Endodermal cell (in vitro differentiated cells): ENCODE results near the gene CPNE2. TPM values are rescaled to one million over a fixed set of nuclear protein-coding genes. Genes with fewer than 3 reads are reported as not detected.

ENCODE experiments used
- DNase-seq: peaks from one replicate; pipeline ENCODE4 v3.0.0-alpha.2; 2017
- H3K27ac ChIP-seq: 2 replicates; pipeline ENCODE4 v1.5.1; 2013; ENCODE audit warnings: mild to moderate bottlenecking, low read depth, low read length, moderate library complexity
- H3K27me3 ChIP-seq: 2 replicates; pipeline ENCODE4 v1.6.1; 2013; ENCODE audit warnings: mild to moderate bottlenecking, low read length, moderate library complexity; ENCODE audit not compliant: insufficient read depth, control insufficient read depth, poor library complexity, severe bottlenecking
- H3K36me3 ChIP-seq: 2 replicates; pipeline ENCODE4 v1.7.0; 2013; ENCODE audit warnings: mild to moderate bottlenecking, low read length, moderate library complexity; ENCODE audit not compliant: control insufficient read depth, insufficient read depth
- H3K4me1 ChIP-seq: one replicate; pipeline ENCODE4 v1.7.0; 2013; ENCODE audit warnings: low read length; ENCODE audit not compliant: control insufficient read depth, insufficient read depth
- H3K4me3 ChIP-seq: 2 replicates; pipeline ENCODE4 v1.5.1; 2013; ENCODE audit warnings: mild to moderate bottlenecking, low read length, moderate library complexity
- H3K9ac ChIP-seq: 2 replicates; pipeline ENCODE4 v1.6.1; 2013; ENCODE audit warnings: mild to moderate bottlenecking, low read length, moderate library complexity; ENCODE audit not compliant: poor library complexity, severe bottlenecking; ENCODE audit errors: extremely low read depth
- H3K9me3 ChIP-seq: 2 replicates; pipeline ENCODE4 v1.6.1; 2013; ENCODE audit warnings: mild to moderate bottlenecking, low read length, moderate library complexity; ENCODE audit not compliant: control insufficient read depth
- H3K27ac Mint-ChIP-seq: 2 replicates; pipeline ENCODE4 v1.8.0; 2020; ENCODE audit warnings: mixed read lengths
- H3K27me3 Mint-ChIP-seq: 2 replicates; pipeline ENCODE4 v1.8.0; 2021; ENCODE audit warnings: mild to moderate bottlenecking, mixed read lengths; ENCODE audit not compliant: insufficient read depth
- H3K36me3 Mint-ChIP-seq: 2 replicates; pipeline ENCODE4 v1.8.0; 2020; ENCODE audit warnings: low read depth, mixed read lengths
- H3K4me1 Mint-ChIP-seq: 2 replicates; pipeline ENCODE4 v1.8.0; 2020; ENCODE audit warnings: mixed read lengths
- H3K4me3 Mint-ChIP-seq: 2 replicates; pipeline ENCODE4 v1.8.0; 2020; ENCODE audit warnings: mild to moderate bottlenecking, moderate library complexity, mixed read lengths
- H3K9me3 Mint-ChIP-seq: 2 replicates; pipeline ENCODE4 v1.8.0; 2020; ENCODE audit warnings: mild to moderate bottlenecking, mixed read lengths
- CTCF ChIP-seq: fragments of 200-600 bp; sonication (generic); conservative IDR thresholded peaks from 2 replicates; pipeline ENCODE4 v1.5.0; 2021; ENCODE audit warnings: antibody characterized with exemption, mild to moderate bottlenecking
- WGBS, 2 experiments: methylation state at CpG; one replicate each; pipeline versions ENCODE4 v1.1.5 to v1.1.7; 2013; ENCODE audit warnings: missing lambda C conversion rate in 2 of 2, mixed read lengths in 1 of 2; ENCODE audit not compliant: insufficient coverage in 1 of 2, insufficient read length in 1 of 2; 5-methylcytosine and 5-hydroxymethylcytosine counted together
- total RNA-seq, 2 donors: library from RNA; stranded (reverse); fragmentation: NEBNext Ultra II Directional in 1 of 2; extraction: Animal tissue kit (Norgen Biotek cat#: 25700) in 1 of 2; gene quantifications; 2 replicates in 1 of 2; 3 replicates in 1 of 2; pipeline ENCODE4 v1.2.1, GENCODE V29; 2021

CPNE2 gene
- total RNA-seq, 2 donors from 2014 or later: 12.3 to 16.6 TPM

GRCh38 chr16:57082664-57083063 is 9.7 kb upstream of the CPNE2 start:
- Mint-ChIP-seq H3K27ac (no peak overlapping the region), H3K27me3 (peaks cover 15% of the 10 kb centered on the region), H3K4me3 (no peak overlapping the region), H3K4me1 (peaks cover 2% of the 10 kb centered on the region), H3K9me3 (no peaks in the 10 kb centered on the region), H3K36me3 (no peaks in the 10 kb centered on the region)
- no peak overlapping the region for H3K27ac ChIP-seq
- no peaks in the 10 kb centered on the region for H3K4me1 ChIP-seq
- H3K9me3 ChIP-seq: no peaks in the 10 kb centered on the region
- no peak for TF ChIP-seq CTCF
- 90 to 98% methylated on average over 6 of the region's 6 CpGs for WGBS, 2 experiments
- no peak overlapping the region for H3K9ac ChIP-seq
- H3K36me3 ChIP-seq: no peaks in the 10 kb centered on the region
- DNase-seq: no peak
- H3K27me3 ChIP-seq: no peaks in the 10 kb centered on the region
- no peak overlapping the region for H3K4me3 ChIP-seq

GRCh38 chr16:57083485-57084126 is 8.8 kb upstream of the CPNE2 start:
- H3K36me3 Mint-ChIP-seq: no peaks in the 10 kb centered on the region
- H3K9me3 Mint-ChIP-seq: no peaks in the 10 kb centered on the region
- no peak for DNase-seq
- no peaks in the 10 kb centered on the region for H3K27me3 ChIP-seq
- WGBS, 2 experiments: 63 to 72% methylated on average over 4 to 7 of the region's 7 CpGs
- H3K36me3 ChIP-seq: no peaks in the 10 kb centered on the region
- peaks cover 16% of the 10 kb centered on the region for H3K27me3 Mint-ChIP-seq
- no peaks in the 10 kb centered on the region for H3K4me1 ChIP-seq
- H3K4me3 Mint-ChIP-seq: no peak overlapping the region
- TF ChIP-seq CTCF: no peak
- no peak overlapping the region for H3K4me3 ChIP-seq
- no peaks in the 10 kb centered on the region for H3K9me3 ChIP-seq
- no peak overlapping the region for H3K27ac ChIP-seq
- no peak overlapping the region for H3K27ac Mint-ChIP-seq
- H3K4me1 Mint-ChIP-seq: peaks cover 2% of the 10 kb centered on the region
- H3K9ac ChIP-seq: no peak overlapping the region

GRCh38 chr16:57084257-57084770 is 8.1 kb upstream of the CPNE2 start:
- no peak overlapping the region for H3K9ac ChIP-seq
- Mint-ChIP-seq H3K27ac (no peak overlapping the region), H3K27me3 (peaks cover 23% of the 10 kb centered on the region), H3K9me3 (no peaks in the 10 kb centered on the region), H3K36me3 (no peaks in the 10 kb centered on the region), H3K4me3 (no peak overlapping the region), H3K4me1 (peaks cover 2% of the 10 kb centered on the region)
- no peak overlapping the region for H3K27ac ChIP-seq
- no peaks in the 10 kb centered on the region for H3K36me3 ChIP-seq
- TF ChIP-seq CTCF: peak; percentile 98
- 15 to 31% methylated on average over 8 to 9 of the region's 9 CpGs for WGBS, 2 experiments
- DNase-seq: peak; percentile 91
- H3K27me3 ChIP-seq: no peaks in the 10 kb centered on the region
- no peaks in the 10 kb centered on the region for H3K9me3 ChIP-seq
- no peak overlapping the region for H3K4me3 ChIP-seq
- no peaks in the 10 kb centered on the region for H3K4me1 ChIP-seq
